ENCODE results near the gene HEXIM2. TPM values are rescaled to one million over a fixed set of nuclear protein-coding genes. Genes with fewer than 3 reads are reported as not detected.

Gene HEXIM2
- total RNA-seq, 1 donor from 2014 or later: 7.8 TPM

DNA sequence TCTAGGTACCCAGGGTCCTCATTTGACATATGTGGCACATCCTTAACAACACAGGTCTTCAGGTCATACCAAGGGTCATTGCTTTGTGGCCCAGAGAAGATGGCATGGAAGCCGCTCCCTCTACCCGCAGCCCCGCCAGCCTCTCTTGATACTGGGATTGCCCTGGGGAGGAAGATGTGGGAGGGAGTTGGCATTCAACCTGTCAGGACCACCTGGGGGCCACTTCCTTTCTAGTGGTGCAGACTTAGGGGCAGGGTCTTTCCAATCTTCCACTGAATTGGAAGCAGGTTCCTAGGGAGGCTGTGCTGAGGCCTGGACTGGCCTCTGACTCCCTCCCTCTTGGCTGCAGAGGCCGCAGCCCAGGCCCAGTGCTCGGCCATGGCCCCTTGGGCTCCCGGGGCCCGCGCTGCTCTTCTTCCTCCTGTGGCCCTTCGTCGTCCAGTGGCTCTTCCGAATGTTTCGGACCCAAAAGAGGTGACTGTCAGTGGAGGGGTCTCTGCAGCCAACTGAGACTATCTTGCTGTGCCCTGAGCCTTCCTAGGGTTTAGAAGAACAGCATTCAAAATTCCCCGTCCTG is 18.5 kb upstream of the HEXIM2 start:
- intact Hi-C loops (cut with micrococcal nuclease): no loop called here
- no peak overlapping the region for H3K27ac Mint-ChIP-seq
- no peak overlapping the region for H3K4me3 Mint-ChIP-seq (ENCODE audit: low read depth)
- peaks cover 25% of the 10 kb centered on the region for H3K4me1 Mint-ChIP-seq (ENCODE audit: low read depth)
- no peaks in the 10 kb centered on the region for H3K27me3 Mint-ChIP-seq (ENCODE audit: low read depth)
- DNase-seq (ENCODE audit: low spot score): no peak
- no peaks in the 10 kb centered on the region for H3K9me3 Mint-ChIP-seq
- H3K36me3 Mint-ChIP-seq (ENCODE audit: low read depth): peaks cover 5% of the 10 kb centered on the region

DNA sequence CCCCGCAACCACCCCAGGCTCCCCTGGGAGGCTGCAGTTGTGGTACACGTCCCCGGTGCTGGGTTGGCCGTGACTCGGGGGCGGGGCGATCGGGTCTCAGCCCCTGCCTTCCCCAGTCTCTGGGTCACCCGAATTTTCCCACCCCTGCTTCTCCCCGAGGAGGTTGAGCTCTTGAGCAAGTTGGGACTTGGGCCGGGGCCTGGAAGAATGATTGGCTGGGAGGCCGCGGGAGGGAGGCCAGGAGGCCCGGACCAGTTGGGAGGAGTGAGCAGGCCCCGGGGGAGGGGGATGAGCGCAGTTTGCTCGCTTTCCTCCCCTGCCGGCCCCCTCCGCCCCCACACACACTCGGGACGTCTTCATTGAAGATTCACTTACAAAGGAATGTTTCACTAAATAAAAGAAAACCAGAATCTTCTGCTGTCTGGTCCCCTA is 17.9 kb upstream of the HEXIM2 start:
- Mint-ChIP-seq H3K36me3 (ENCODE audit: low read depth) (peaks cover 4% of the 10 kb centered on the region), H3K4me3 (ENCODE audit: low read depth) (peak overlapping the region; percentile 21), H3K4me1 (ENCODE audit: low read depth) (peaks cover 25% of the 10 kb centered on the region), H3K27ac (peak overlapping the region; percentile 7), H3K9me3 (no peaks in the 10 kb centered on the region), H3K27me3 (ENCODE audit: low read depth) (no peaks in the 10 kb centered on the region)
- no peak for DNase-seq (ENCODE audit: low spot score)
- intact Hi-C loops (cut with micrococcal nuclease): no loop called here

DNA sequence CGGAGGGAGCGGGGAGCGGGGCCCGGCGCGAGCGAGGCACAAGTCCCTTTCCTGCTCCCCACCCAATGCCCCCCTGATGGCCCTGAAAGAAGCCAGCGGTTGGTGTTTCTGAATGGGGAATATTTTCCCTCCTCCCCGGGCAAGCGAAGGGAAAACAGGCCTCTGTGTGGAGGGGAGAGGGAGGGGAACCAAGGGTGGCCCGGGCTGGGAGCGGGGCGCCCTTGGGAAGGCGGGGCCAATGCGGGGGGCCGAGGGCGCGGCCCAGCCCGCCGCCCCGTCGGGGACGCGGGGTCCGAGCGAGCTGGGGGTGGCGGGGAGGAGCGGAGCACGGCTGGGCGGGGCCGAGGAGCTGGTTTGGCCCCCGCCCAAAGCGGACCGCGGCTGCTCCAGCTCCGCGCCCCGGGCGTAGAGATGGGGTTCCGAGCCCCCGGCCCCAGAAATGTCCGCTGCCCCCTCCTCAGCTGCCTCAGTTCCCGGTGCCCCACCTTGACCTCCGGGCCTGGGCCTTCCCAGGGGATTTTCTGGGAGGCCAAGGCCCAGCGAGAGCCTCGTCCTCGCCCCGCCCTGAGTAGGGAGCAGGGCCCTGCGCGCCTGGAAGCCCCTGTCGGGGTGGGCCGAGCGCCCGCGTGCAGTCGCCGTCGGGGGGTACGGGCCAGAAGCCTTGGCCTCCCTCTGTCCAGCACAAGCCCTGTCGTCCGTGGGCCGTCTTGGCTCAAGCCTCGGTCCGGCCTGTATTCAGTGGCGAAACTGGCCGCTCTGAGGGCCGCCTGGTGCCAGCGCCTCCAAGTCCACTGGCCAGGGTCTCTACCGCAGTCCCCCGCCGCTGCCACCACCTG is 17.3 kb upstream of the HEXIM2 start:
- Mint-ChIP-seq H3K4me3 (ENCODE audit: low read depth) (peak overlapping the region; percentile 42), H3K36me3 (ENCODE audit: low read depth) (peaks cover 9% of the 10 kb centered on the region), H3K9me3 (no peaks in the 10 kb centered on the region), H3K4me1 (ENCODE audit: low read depth) (peaks cover 27% of the 10 kb centered on the region), H3K27me3 (ENCODE audit: low read depth) (no peaks in the 10 kb centered on the region), H3K27ac (peak overlapping the region; percentile 7)
- intact Hi-C loops (cut with micrococcal nuclease): loop anchor here (5.0 kb wide), 2 partner anchors 92 to 103 kb away; partner anchors contain the start of gene DCAKD
- DNase-seq (ENCODE audit: low spot score): no peak

- Mint-ChIP-seq H3K4me1 (ENCODE audit: low read depth) (peaks cover 27% of the 10 kb centered on the region), H3K4me3 (ENCODE audit: low read depth) (peak overlapping the region; percentile 26), H3K36me3 (ENCODE audit: low read depth) (peaks cover 15% of the 10 kb centered on the region), H3K27me3 (ENCODE audit: low read depth) (no peaks in the 10 kb centered on the region), H3K9me3 (no peaks in the 10 kb centered on the region), H3K27ac (no peak overlapping the region)
- intact Hi-C loops (cut with micrococcal nuclease): loop anchor here (5.0 kb wide), 2 partner anchors 93 to 102 kb away; partner anchors contain the start of gene DCAKD
- no peak for DNase-seq (ENCODE audit: low spot score)
These were observed 16.7 kb upstream of the HEXIM2 start for GRCh38 chr17:45145035-45145389.

GRCh38 chr17:45146166-45146565 is 15.5 kb upstream of the HEXIM2 start:
- Mint-ChIP-seq H3K36me3 (ENCODE audit: low read depth) (peaks cover 21% of the 10 kb centered on the region), H3K4me1 (ENCODE audit: low read depth) (peaks cover 29% of the 10 kb centered on the region), H3K27ac (peak overlapping the region; percentile 20), H3K9me3 (no peaks in the 10 kb centered on the region), H3K4me3 (ENCODE audit: low read depth) (peak overlapping the region; percentile 99), H3K27me3 (ENCODE audit: low read depth) (no peaks in the 10 kb centered on the region)
- DNase-seq (ENCODE audit: low spot score): no peak
- intact Hi-C loops (cut with micrococcal nuclease): loop anchor here (5.0 kb wide), 2 partner anchors 94 to 101 kb away; partner anchors contain the start of gene DCAKD

DNA sequence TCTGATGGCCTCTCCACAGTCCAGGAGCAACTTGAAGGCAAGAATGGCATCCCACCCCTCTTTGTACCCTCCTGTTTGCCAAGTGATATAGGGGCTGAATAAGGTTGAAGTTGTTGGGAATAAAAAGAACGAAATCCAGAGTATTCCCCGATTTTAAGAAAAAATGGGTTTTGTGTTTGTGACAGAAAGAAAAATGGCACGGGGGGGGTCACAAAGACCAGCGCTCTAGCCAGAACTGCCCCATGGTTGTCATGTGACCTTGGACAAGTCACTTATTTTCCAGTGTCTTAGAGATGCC is 15.1 kb upstream of the HEXIM2 start:
- no peak for DNase-seq (ENCODE audit: low spot score)
- Mint-ChIP-seq H3K36me3 (ENCODE audit: low read depth) (peaks cover 24% of the 10 kb centered on the region), H3K4me3 (ENCODE audit: low read depth) (peak overlapping the region; percentile 99), H3K4me1 (ENCODE audit: low read depth) (peaks cover 29% of the 10 kb centered on the region), H3K27me3 (ENCODE audit: low read depth) (no peaks in the 10 kb centered on the region), H3K9me3 (no peaks in the 10 kb centered on the region), H3K27ac (peak overlapping the region; percentile 99)
- intact Hi-C loops (cut with micrococcal nuclease): loop anchor here (5.0 kb wide), 2 partner anchors 94 to 101 kb away; partner anchors contain the start of gene DCAKD

- DNase-seq (ENCODE audit: low spot score): no peak
- intact Hi-C loops (cut with micrococcal nuclease): loop anchor here (5.0 kb wide), 2 partner anchors 95 to 100 kb away; partner anchors contain the start of gene DCAKD
- Mint-ChIP-seq H3K36me3 (ENCODE audit: low read depth) (peaks cover 26% of the 10 kb centered on the region), H3K27me3 (ENCODE audit: low read depth) (no peaks in the 10 kb centered on the region), H3K4me1 (ENCODE audit: low read depth) (peaks cover 31% of the 10 kb centered on the region), H3K27ac (peak overlapping the region; percentile 99), H3K9me3 (no peaks in the 10 kb centered on the region), H3K4me3 (ENCODE audit: low read depth) (peak overlapping the region; percentile 99)
These were observed 14.6 kb upstream of the HEXIM2 start for GRCh38 chr17:45146890-45147580.

- H3K36me3 Mint-ChIP-seq (ENCODE audit: low read depth): peaks cover 26% of the 10 kb centered on the region
- H3K27ac Mint-ChIP-seq: peak overlapping the region; percentile 99
- H3K4me1 Mint-ChIP-seq (ENCODE audit: low read depth): peaks cover 31% of the 10 kb centered on the region
- no peaks in the 10 kb centered on the region for H3K9me3 Mint-ChIP-seq
- no peaks in the 10 kb centered on the region for H3K27me3 Mint-ChIP-seq (ENCODE audit: low read depth)
- intact Hi-C loops (cut with micrococcal nuclease): loop anchor here (1.0 to 5.0 kb wide), 7 partner anchors 12 to 165 kb away; partner anchors contain the start of genes ACBD4, DCAKD and HEXIM2
- peak; percentile 79 for DNase-seq (ENCODE audit: low spot score)
- peak overlapping the region; percentile 99 for H3K4me3 Mint-ChIP-seq (ENCODE audit: low read depth)
These were observed 14.0 kb upstream of the HEXIM2 start for GRCh38 chr17:45147581-45148182.

GRCh38 chr17:45148183-45149036 is 13.3 kb upstream of the HEXIM2 start, which contains the start of gene HEXIM1:
HEXIM1 (plus strand) TSS chr17:45148475; CDS start chr17:45149191, 716 bp downstream.
- Mint-ChIP-seq H3K27ac (peak within 1 kb of the TSS; percentile 99), H3K4me3 (ENCODE audit: low read depth) (peak within 1 kb of the TSS; percentile 99), H3K27me3 (ENCODE audit: low read depth) (no peaks in the 10 kb centered on the region), H3K36me3 (ENCODE audit: low read depth) (peaks cover 26% of the 10 kb centered on the region), H3K9me3 (no peaks in the 10 kb centered on the region), H3K4me1 (ENCODE audit: low read depth) (peaks cover 31% of the 10 kb centered on the region)
- DNase-seq (ENCODE audit: low spot score): peak; percentile 99
- intact Hi-C loops (cut with micrococcal nuclease): loop anchor here (1.0 to 5.0 kb wide), 7 partner anchors 13 to 164 kb away; partner anchors contain the start of genes ACBD4, DCAKD and HEXIM2

DNA sequence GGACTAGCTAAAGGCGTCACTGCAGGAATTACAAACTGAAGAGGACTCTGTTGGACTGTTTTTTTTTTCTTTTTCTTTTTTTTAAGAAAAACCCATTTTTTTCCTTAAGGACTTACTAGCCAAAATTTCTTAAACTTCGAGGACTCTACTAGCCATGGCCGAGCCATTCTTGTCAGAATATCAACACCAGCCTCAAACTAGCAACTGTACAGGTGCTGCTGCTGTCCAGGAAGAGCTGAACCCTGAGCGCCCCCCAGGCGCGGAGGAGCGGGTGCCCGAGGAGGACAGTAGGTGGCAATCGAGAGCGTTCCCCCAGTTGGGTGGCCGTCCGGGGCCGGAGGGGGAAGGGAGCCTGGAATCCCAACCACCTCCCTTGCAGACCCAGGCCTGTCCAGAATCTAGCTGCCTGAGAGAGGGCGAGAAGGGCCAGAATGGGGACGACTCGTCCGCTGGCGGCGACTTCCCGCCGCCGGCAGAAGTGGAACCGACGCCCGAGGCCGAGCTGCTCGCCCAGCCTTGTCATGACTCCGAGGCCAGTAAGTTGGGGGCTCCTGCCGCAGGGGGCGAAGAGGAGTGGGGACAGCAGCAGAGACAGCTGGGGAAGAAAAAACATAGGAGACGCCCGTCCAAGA is 12.5 kb upstream of the HEXIM2 start:
- intact Hi-C loops (cut with micrococcal nuclease): loop anchor here (2.0 to 5.0 kb wide), 5 partner anchors 24 to 164 kb away; partner anchors contain the start of gene DCAKD
- Mint-ChIP-seq H3K4me1 (ENCODE audit: low read depth) (peaks cover 28% of the 10 kb centered on the region), H3K27me3 (ENCODE audit: low read depth) (no peaks in the 10 kb centered on the region), H3K36me3 (ENCODE audit: low read depth) (peaks cover 26% of the 10 kb centered on the region), H3K4me3 (ENCODE audit: low read depth) (peak overlapping the region; percentile 99), H3K9me3 (no peaks in the 10 kb centered on the region), H3K27ac (peak overlapping the region; percentile 99)
- peak; percentile 77 for DNase-seq (ENCODE audit: low spot score)

Measured in activated T-helper 2 cell treated with anti-CD3 and anti-CD28 coated beads, Interferon-gamma antibody, Interleukin-2, Interleukin-4, amounts not matched to agents 10 μg/mL and 5 μg/mL and 100 μg/mL, durations not matched to agents 14 hours and 24 hours and 36 hours (primary cell).